Activated CD4-positive, alpha-beta T cell treated with anti-CD3 and anti-CD28 coated beads for 36 hours (primary cell): ENCODE measurements around the gene RAB8A. TPM values are rescaled to one million over a fixed set of nuclear protein-coding genes. Genes with fewer than 3 reads are reported as not detected.
A peak's percentile ranks its signal among the peaks of the same experiment; 100 is the strongest.

Experiments used
- ATAC-seq: fragments of 200-7000 bp; cut with Tn5 transposase; one replicate; pipeline ENCODE4 v1.10.0; 2021; ENCODE audit warnings: mild to moderate bottlenecking, moderate library complexity
- CTCF ChIA-PET: fragments of 350-600 bp; sonication (Branson Sonifier 250); formaldehyde crosslinking; loops from one replicate; lab custom pipeline; 2021; ENCODE audit warnings: antibody characterized with exemption; lab: Charles Lee
- POLR2A ChIA-PET: fragments of 350-600 bp; sonication (Branson Sonifier 250); formaldehyde crosslinking; loops from one replicate; lab custom pipeline; 2021; ENCODE audit warnings: antibody characterized with exemption, inconsistent platforms; lab: Charles Lee
- DNase-seq: peaks from one replicate; pipeline ENCODE4 v3.0.0-alpha.2; 2020
- H3K27ac Mint-ChIP-seq: one replicate; pipeline ENCODE4 v1.8.0; 2021; ENCODE audit warnings: mixed read lengths
- H3K27me3 Mint-ChIP-seq: one replicate; pipeline ENCODE4 v1.8.0; 2021; ENCODE audit warnings: mixed read lengths
- H3K36me3 Mint-ChIP-seq: one replicate; pipeline ENCODE4 v1.8.0; 2021; ENCODE audit warnings: low read depth, mixed read lengths
- H3K4me1 Mint-ChIP-seq: one replicate; pipeline ENCODE4 v1.8.0; 2021; ENCODE audit warnings: mixed read lengths
- H3K4me3 Mint-ChIP-seq: one replicate; pipeline ENCODE4 v1.8.0; 2021; ENCODE audit warnings: mild to moderate bottlenecking, moderate library complexity, mixed read lengths
- H3K9me3 Mint-ChIP-seq: one replicate; pipeline ENCODE4 v1.8.0; 2021; ENCODE audit warnings: low read depth, mixed read lengths
- intact Hi-C, 2 experiments: fragments of 100-400 bp; cut with DNase I in 1 of 2; cut with micrococcal nuclease in 1 of 2; formaldehyde crosslinking; loops; one replicate each; pipeline versions ENCODE4 v1.14.2 to v1.15.1; 2022 to 2024; cut with DNase I, micrococcal nuclease
- total RNA-seq, 2 experiments: library from RNA; stranded (reverse); gene quantifications; one replicate each; pipeline ENCODE4 v1.2.3, GENCODE V29; 2021

Gene RAB8A
- total RNA-seq, 2 experiments from 2014 or later, result 165 to 218 TPM

- no peak for DNase-seq
- ChIA-PET CTCF (interaction anchor here (0.6 to 2.4 kb wide), 6 partner anchors 11 to 115 kb away, joined by 3 to 13 read pairs (median 4); partner anchors contain the start of gene FAM32A), POLR2A (interaction anchor here (0.9 to 1.6 kb wide), 3 partner anchors 24 to 126 kb away, joined by 3 to 7 read pairs (median 3); partner anchors contain the start of genes AP1M1 and RAB8A)
- H3K4me1 Mint-ChIP-seq, result peaks cover 44% of the 10 kb centered on the region
- no peak for ATAC-seq
- intact Hi-C loops, result loop anchor here (2.0 to 10.0 kb wide), 7 partner anchors 40 to 1696 kb away; partner anchors contain the start of genes HAUS8 (in 1 of the 2), MYO9B (in 1 of the 2), RAB8A (in 1 of the 2) and RASAL3 (in 1 of the 2)
- H3K27me3 Mint-ChIP-seq, result no peaks in the 10 kb centered on the region
- H3K4me3 Mint-ChIP-seq, result no peak overlapping the region
- H3K9me3 Mint-ChIP-seq, result no peaks in the 10 kb centered on the region
- no peaks in the 10 kb centered on the region for H3K36me3 Mint-ChIP-seq
- no peak overlapping the region for H3K27ac Mint-ChIP-seq
Observed at GRCh38 chr19:16071072-16071691, 40.5 kb upstream of the RAB8A start.

- peaks cover 44% of the 10 kb centered on the region for H3K4me1 Mint-ChIP-seq
- ATAC-seq (no peak), DNase-seq (no peak)
- H3K36me3 Mint-ChIP-seq, result peaks cover 13% of the 10 kb centered on the region
- intact Hi-C loops, result loop anchor here in 1 of 2 experiments (10.0 kb wide), 4 partner anchors 609 to 1699 kb away; partner anchors contain the start of genes HAUS8, MYO9B and RASAL3
- H3K9me3 Mint-ChIP-seq, result no peaks in the 10 kb centered on the region
- no peak overlapping the region for H3K4me3 Mint-ChIP-seq
- CTCF ChIA-PET, result interaction anchor here (0.6 to 2.0 kb wide), 4 partner anchors 11 to 255 kb away, joined by 3 to 10 read pairs (median 3); partner anchors contain the start of gene RAB8A
- POLR2A ChIA-PET, result interaction anchor here (1.3 kb wide), 1 partner anchor 38 kb away, joined by 9 read pairs; the partner anchor contains the start of gene RAB8A
- H3K27ac Mint-ChIP-seq, result peak overlapping the region; percentile 91
- no peaks in the 10 kb centered on the region for H3K27me3 Mint-ChIP-seq
Observed at GRCh38 chr19:16073481-16073880, 38.2 kb upstream of the RAB8A start.

GRCh38 chr19:16073988-16074387 lies 37.7 kb upstream of the RAB8A start:
- no peak for ATAC-seq
- ChIA-PET CTCF (interaction anchor here (0.6 to 2.0 kb wide), 6 partner anchors 11 to 254 kb away, joined by 3 to 10 read pairs (median 4); partner anchors contain the start of gene RAB8A), POLR2A (interaction anchor here (0.5 to 1.3 kb wide), 2 partner anchors 17 to 37 kb away, joined by 3 to 9 read pairs; partner anchors contain the start of gene RAB8A)
- no peaks in the 10 kb centered on the region for H3K9me3 Mint-ChIP-seq
- no peak for DNase-seq
- peaks cover 46% of the 10 kb centered on the region for H3K4me1 Mint-ChIP-seq
- H3K4me3 Mint-ChIP-seq, result peak overlapping the region; percentile 15
- H3K36me3 Mint-ChIP-seq, result peaks cover 16% of the 10 kb centered on the region
- H3K27ac Mint-ChIP-seq, result peak overlapping the region; percentile 91
- intact Hi-C loops, result loop anchor here in 1 of 2 experiments (10.0 kb wide), 4 partner anchors 609 to 1699 kb away; partner anchors contain the start of genes HAUS8, MYO9B and RASAL3
- no peaks in the 10 kb centered on the region for H3K27me3 Mint-ChIP-seq

GRCh38 chr19:16074488-16075365 lies 37.0 kb upstream of the RAB8A start:
- H3K27ac Mint-ChIP-seq, result peak overlapping the region; percentile 91
- no peaks in the 10 kb centered on the region for H3K27me3 Mint-ChIP-seq
- ATAC-seq, result no peak
- no peak for DNase-seq
- peak overlapping the region; percentile 99 for H3K4me3 Mint-ChIP-seq
- peaks cover 52% of the 10 kb centered on the region for H3K4me1 Mint-ChIP-seq
- no peaks in the 10 kb centered on the region for H3K9me3 Mint-ChIP-seq
- CTCF ChIA-PET, result interaction anchor here (0.6 to 2.7 kb wide), 8 partner anchors 11 to 114 kb away, joined by 3 to 18 read pairs (median 6); partner anchors contain the start of gene RAB8A
- POLR2A ChIA-PET, result interaction anchor here (0.5 to 1.3 kb wide), 3 partner anchors 16 to 766 kb away, joined by 3 to 9 read pairs (median 3); partner anchors contain the start of gene RAB8A
- peaks cover 16% of the 10 kb centered on the region for H3K36me3 Mint-ChIP-seq
- intact Hi-C loops, result loop anchor here in 1 of 2 experiments (5.0 to 10.0 kb wide), 7 partner anchors 513 to 1700 kb away; partner anchors contain the start of genes DNAJB1, HAUS8, MYO9B and RASAL3

GRCh38 chr19:16075430-16076153 lies 36.1 kb upstream of the RAB8A start:
- ATAC-seq, result no peak
- peak overlapping the region; percentile 91 for H3K27ac Mint-ChIP-seq
- H3K9me3 Mint-ChIP-seq, result no peaks in the 10 kb centered on the region

GRCh38 chr19:16076154-16076957 lies 35.3 kb upstream of the RAB8A start, which contains the start of gene TPM4:
Gene TPM4, plus strand, starts transcription at chr19:16076495. Its CDS starts 71 bp downstream, at chr19:16076566.
- H3K36me3 Mint-ChIP-seq, result peaks cover 31% of the 10 kb centered on the region
- ATAC-seq (peak; percentile 42), DNase-seq (peak; percentile 94)
- no peaks in the 10 kb centered on the region for H3K27me3 Mint-ChIP-seq
- intact Hi-C loops, result loop anchor here in 1 of 2 experiments (5.0 to 10.0 kb wide), 7 partner anchors 511 to 1702 kb away; partner anchors contain the start of genes DNAJB1, HAUS8, MYO9B and RASAL3
- peak within 1 kb of the TSS; percentile 98 for H3K27ac Mint-ChIP-seq
- peak within 1 kb of the TSS; percentile 99 for H3K4me3 Mint-ChIP-seq
- ChIA-PET CTCF (interaction anchor here (0.6 to 2.7 kb wide), 6 partner anchors 8 to 1123 kb away, joined by 3 to 18 read pairs (median 5); partner anchors contain the start of gene FAM32A), POLR2A (interaction anchor here (0.5 to 1.7 kb wide), 4 partner anchors 14 to 1233 kb away, joined by 3 to 8 read pairs (median 6); no protein-coding TSS in a partner anchor)
- peaks cover 64% of the 10 kb centered on the region for H3K4me1 Mint-ChIP-seq
- no peaks in the 10 kb centered on the region for H3K9me3 Mint-ChIP-seq

More at GRCh38 chr19:16075430-16076153, 36.1 kb upstream of the RAB8A start:
- no peaks in the 10 kb centered on the region for H3K27me3 Mint-ChIP-seq
- peaks cover 59% of the 10 kb centered on the region for H3K4me1 Mint-ChIP-seq
- H3K4me3 Mint-ChIP-seq, result peak overlapping the region; percentile 99
- ChIA-PET CTCF (interaction anchor here (0.6 to 2.7 kb wide), 8 partner anchors 8 to 113 kb away, joined by 3 to 18 read pairs (median 5); partner anchors contain the start of genes FAM32A and RAB8A), POLR2A (interaction anchor here (0.5 to 0.9 kb wide), 3 partner anchors 14 to 1233 kb away, joined by 3 to 8 read pairs (median 5); no protein-coding TSS in a partner anchor)
- peaks cover 24% of the 10 kb centered on the region for H3K36me3 Mint-ChIP-seq
- DNase-seq, result no peak
- intact Hi-C loops, result loop anchor here in 1 of 2 experiments (5.0 to 10.0 kb wide), 7 partner anchors 512 to 1701 kb away; partner anchors contain the start of genes DNAJB1, HAUS8, MYO9B and RASAL3

GRCh38 chr19:16076958-16077611 lies 34.6 kb upstream of the RAB8A start:
- DNase-seq, result peak; percentile 64
- Mint-ChIP-seq H3K4me1 (peaks cover 70% of the 10 kb centered on the region), H3K27ac (peak overlapping the region; percentile 98)

GRCh38 chr19:16077984-16078758 lies 33.5 kb upstream of the RAB8A start:
- no peaks in the 10 kb centered on the region for H3K9me3 Mint-ChIP-seq
- CTCF ChIA-PET, result interaction anchor here (0.6 to 1.5 kb wide), 7 partner anchors 11 to 107 kb away, joined by 3 to 6 read pairs (median 4); partner anchors contain the start of genes FAM32A and HSH2D
- DNase-seq, result peak; percentile 56
- peak overlapping the region; percentile 99 for H3K4me3 Mint-ChIP-seq
- intact Hi-C loops, result loop anchor here (1.0 to 10.0 kb wide), 12 partner anchors 8 to 1703 kb away; partner anchors contain the start of genes DNAJB1 (in 1 of the 2), HAUS8 (in 1 of the 2), MYO9B (in 1 of the 2) and RASAL3 (in 1 of the 2)
- no peaks in the 10 kb centered on the region for H3K27me3 Mint-ChIP-seq
- peak; percentile 3 for ATAC-seq
- peak overlapping the region; percentile 98 for H3K27ac Mint-ChIP-seq
- POLR2A ChIA-PET, result interaction anchor here (0.6 to 1.2 kb wide), 6 partner anchors 17 to 1401 kb away, joined by 3 to 10 read pairs (median 3); partner anchors contain the start of genes EPHX3, FAM32A and RAB8A
- H3K36me3 Mint-ChIP-seq, result peaks cover 49% of the 10 kb centered on the region
- H3K4me1 Mint-ChIP-seq, result peaks cover 73% of the 10 kb centered on the region

More at GRCh38 chr19:16076958-16077611, 34.6 kb upstream of the RAB8A start:
- Mint-ChIP-seq H3K36me3 (peaks cover 39% of the 10 kb centered on the region), H3K9me3 (no peaks in the 10 kb centered on the region), H3K27me3 (no peaks in the 10 kb centered on the region), H3K4me3 (peak overlapping the region; percentile 99)
- no peak for ATAC-seq
- ChIA-PET CTCF (interaction anchor here (0.6 to 2.7 kb wide), 6 partner anchors 9 to 67 kb away, joined by 3 to 18 read pairs (median 6); partner anchors contain the start of gene HSH2D), POLR2A (interaction anchor here (0.6 to 1.7 kb wide), 2 partner anchors 21 to 34 kb away, joined by 3 to 7 read pairs; no protein-coding TSS in a partner anchor)
- intact Hi-C loops, result loop anchor here in 1 of 2 experiments (5.0 to 10.0 kb wide), 7 partner anchors 510 to 1702 kb away; partner anchors contain the start of genes DNAJB1, HAUS8, MYO9B and RASAL3
